Ramos (cell line): Measurements from ENCODE around the gene AP1S3.
"Not testable (repeated sequence)": the region's sequence is repeated elsewhere in the genome, so short reads cannot be mapped to it uniquely, and the experiment has no call there.

Experiments
- in situ Hi-C: fragments of 300-500 bp; cut with MboI; formaldehyde crosslinking; loops from one replicate; pipeline ENCODE4 v1.14.3; 2022; ENCODE audit warnings: low sequenced_read_pairs; ENCODE audit not compliant: unreplicated experiment

AP1S3 gene

GRCh38 chr2:223837287-223838061 lies at the start of gene AP1S3:
TSS of gene AP1S3 (minus strand) at chr2:223837582. CDS start at chr2:223837450, 132 bp downstream.
- in situ Hi-C loops, result no loop called here

GRCh38 chr2:223887127-223887526 lies 49.7 kb upstream of the AP1S3 start:
- in situ Hi-C loops, result no loop called here

GRCh38 chr2:223886726-223887125 lies 49.3 kb upstream of the AP1S3 start:
- in situ Hi-C loops, result no loop called here

GRCh38 chr2:223884399-223884798 lies 47.0 kb upstream of the AP1S3 start:
- in situ Hi-C loops, result no loop called here

GRCh38 chr2:223882715-223883114 lies 45.3 kb upstream of the AP1S3 start:
- in situ Hi-C loops, result no loop called here

- in situ Hi-C loops, result no loop called here
These were observed 43.4 kb upstream of the AP1S3 start for GRCh38 chr2:223880796-223881195.

GRCh38 chr2:223877721-223878410 lies 40.5 kb upstream of the AP1S3 start:
- in situ Hi-C loops, result no loop called here

GRCh38 chr2:223873672-223874071 lies 36.3 kb upstream of the AP1S3 start:
- in situ Hi-C loops, result no loop called here

GRCh38 chr2:223872772-223873171 lies 35.4 kb upstream of the AP1S3 start:
- in situ Hi-C loops, result not testable (repeated sequence)

- in situ Hi-C loops, result not testable (repeated sequence)
These were observed 34.3 kb upstream of the AP1S3 start for GRCh38 chr2:223871661-223872060.

GRCh38 chr2:223870840-223871611 lies 33.6 kb upstream of the AP1S3 start:
- in situ Hi-C loops, result no loop called here

GRCh38 chr2:223868005-223868404 lies 30.6 kb upstream of the AP1S3 start:
- in situ Hi-C loops, result no loop called here

GRCh38 chr2:223865907-223866508 lies 28.6 kb upstream of the AP1S3 start:
- in situ Hi-C loops, result no loop called here

GRCh38 chr2:223865124-223865523 lies 27.7 kb upstream of the AP1S3 start:
- in situ Hi-C loops, result no loop called here

GRCh38 chr2:223863491-223863890 lies 26.1 kb upstream of the AP1S3 start:
- in situ Hi-C loops, result no loop called here

GRCh38 chr2:223860809-223861738 lies 23.7 kb upstream of the AP1S3 start:
- in situ Hi-C loops, result no loop called here

- in situ Hi-C loops, result no loop called here
These were observed 21.7 kb upstream of the AP1S3 start for GRCh38 chr2:223859070-223859469.

- in situ Hi-C loops, result no loop called here
These were observed 19.2 kb upstream of the AP1S3 start for GRCh38 chr2:223856584-223856983.

GRCh38 chr2:223856021-223856420 lies 18.6 kb upstream of the AP1S3 start:
- in situ Hi-C loops, result no loop called here
